Thyroid gland (tissue), 4 donors: ENCODE measurements around the gene ARHGEF11.

ENCODE experiments used
- CTCF ChIP-seq, 6 experiments: fragments of 200-600 bp in 3 of 6; fragments of 450-650 bp in 3 of 6; sonication (generic) in 3 of 6; IDR thresholded peaks; one replicate each; pipeline ENCODE4 v1.5.1; 2016 to 2019; ENCODE audit warnings: antibody characterized with exemption in 6 of 6, mild to moderate bottlenecking in 2 of 6, inconsistent platforms in 1 of 6, moderate library complexity in 1 of 6
- POLR2A ChIP-seq, 2 donors: fragments of 450-650 bp; IDR thresholded peaks; one replicate each; pipeline ENCODE4 v1.6.1; 2017; ENCODE audit warnings: antibody characterized with exemption in 2 of 2, mild to moderate bottlenecking in 2 of 2, moderate library complexity in 1 of 2

DNA sequence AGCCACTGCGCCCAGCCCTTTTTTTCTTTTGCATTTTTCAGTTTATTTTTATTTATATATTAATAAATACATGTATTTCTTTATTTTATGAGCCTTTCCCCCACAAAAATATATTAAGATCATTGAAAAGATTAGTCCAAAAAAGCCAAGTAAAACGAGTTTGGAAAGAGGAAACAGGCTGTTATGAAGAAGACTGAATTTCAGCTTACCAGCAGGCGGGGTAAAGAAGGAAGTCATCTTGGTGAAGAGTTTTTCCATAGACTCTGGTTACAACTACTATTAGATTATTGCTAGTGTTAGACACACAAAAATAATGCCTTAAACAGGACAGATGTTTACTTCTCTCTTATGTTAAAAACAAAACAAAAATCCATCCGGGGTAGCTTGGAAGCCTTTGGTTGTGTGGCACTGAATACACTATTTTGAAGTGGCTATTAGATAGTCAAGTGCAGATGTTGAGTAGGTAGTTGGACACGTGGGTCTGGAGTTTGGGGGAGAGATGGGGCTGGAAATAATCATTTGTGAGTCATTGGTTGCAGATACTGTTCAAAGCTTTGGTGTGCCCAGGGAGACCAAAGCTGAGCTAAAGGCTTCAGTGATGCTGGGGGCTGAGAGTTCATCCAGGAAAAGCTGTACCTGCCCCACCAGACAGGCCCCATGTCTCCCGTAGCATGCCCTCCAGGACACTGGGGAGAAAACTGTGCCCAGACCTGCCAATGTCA lies 133.8 kb downstream of the ARHGEF11 start:
- TF ChIP-seq CTCF (IDR thresholded peaks at IDR 0.05) (no peak), POLR2A (IDR thresholded peaks at IDR 0.05) (no peak)
